ENCODE measurements around the gene PPP1R12B.
"Not testable (repeated sequence)": the region's sequence is repeated elsewhere in the genome, so short reads cannot be mapped to it uniquely, and the experiment has no call there.

Gene PPP1R12B

DNA sequence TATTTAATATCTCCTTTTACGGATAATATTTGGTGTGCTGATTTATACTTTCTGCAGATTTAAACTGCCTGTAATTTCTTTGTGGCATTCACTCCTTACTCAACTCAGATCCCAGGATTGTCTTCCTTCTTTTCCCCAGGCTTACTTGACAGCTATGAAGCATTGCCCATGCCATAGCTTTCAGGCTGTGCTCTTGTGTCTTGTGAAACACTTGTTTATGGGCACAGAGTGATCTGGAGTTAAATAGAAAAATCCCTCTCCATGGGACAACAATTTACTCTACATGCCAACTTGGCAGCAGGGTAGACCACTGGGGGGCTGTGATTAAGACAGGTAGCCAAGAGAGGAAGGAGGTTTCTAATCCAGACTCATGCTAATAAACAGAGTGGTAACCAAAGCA, 57.4 kb downstream of the PPP1R12B start:
- ChIA-PET CTCF (no interaction called here), POLR2A (no interaction called here)
- no peak for DNase-seq (ENCODE audit: extremely low spot score)
- TF ChIP-seq, protein P1, sequence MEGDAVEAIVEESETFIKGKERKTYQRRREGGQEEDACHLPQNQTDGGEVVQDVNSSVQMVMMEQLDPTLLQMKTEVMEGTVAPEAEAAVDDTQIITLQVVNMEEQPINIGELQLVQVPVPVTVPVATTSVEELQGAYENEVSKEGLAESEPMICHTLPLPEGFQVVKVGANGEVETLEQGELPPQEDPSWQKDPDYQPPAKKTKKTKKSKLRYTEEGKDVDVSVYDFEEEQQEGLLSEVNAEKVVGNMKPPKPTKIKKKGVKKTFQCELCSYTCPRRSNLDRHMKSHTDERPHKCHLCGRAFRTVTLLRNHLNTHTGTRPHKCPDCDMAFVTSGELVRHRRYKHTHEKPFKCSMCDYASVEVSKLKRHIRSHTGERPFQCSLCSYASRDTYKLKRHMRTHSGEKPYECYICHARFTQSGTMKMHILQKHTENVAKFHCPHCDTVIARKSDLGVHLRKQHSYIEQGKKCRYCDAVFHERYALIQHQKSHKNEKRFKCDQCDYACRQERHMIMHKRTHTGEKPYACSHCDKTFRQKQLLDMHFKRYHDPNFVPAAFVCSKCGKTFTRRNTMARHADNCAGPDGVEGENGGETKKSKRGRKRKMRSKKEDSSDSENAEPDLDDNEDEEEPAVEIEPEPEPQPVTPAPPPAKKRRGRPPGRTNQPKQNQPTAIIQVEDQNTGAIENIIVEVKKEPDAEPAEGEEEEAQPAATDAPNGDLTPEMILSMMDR (IDR thresholded peaks at IDR 0.05; ENCODE audit: control extremely low read depth, extremely low read depth, low read depth, missing control alignments): no peak

- POLR2A ChIA-PET; CTCF ChIA-PET; DNase-seq (ENCODE audit: extremely low spot score): not testable (repeated sequence)
Observed at GRCh38 chr1:202406896-202407295, 58.4 kb downstream of the PPP1R12B start.

DNA sequence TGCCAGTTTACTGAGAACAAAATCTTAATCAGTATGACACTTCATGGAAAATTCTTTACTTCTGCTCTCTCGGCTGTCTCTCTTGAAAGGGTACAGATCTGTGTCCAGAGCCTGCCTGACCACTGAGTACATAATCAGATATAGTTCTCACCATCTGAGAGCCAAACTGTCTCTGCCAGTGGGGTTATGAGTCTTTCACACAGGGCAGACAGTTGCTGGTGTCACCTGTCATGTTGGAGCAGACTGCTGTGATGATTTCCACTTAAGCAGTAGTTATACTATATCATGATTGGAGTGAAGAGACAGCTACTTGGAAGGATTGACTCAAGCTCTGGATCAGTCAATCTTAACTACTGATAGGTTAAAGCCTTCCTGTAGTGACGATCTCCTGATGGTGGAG, 58.9 kb downstream of the PPP1R12B start:
- POLR2A ChIA-PET; DNase-seq (ENCODE audit: extremely low spot score); CTCF ChIA-PET: not testable (repeated sequence)

- DNase-seq (ENCODE audit: extremely low spot score); CTCF ChIA-PET; POLR2A ChIA-PET: not testable (repeated sequence)
Observed at GRCh38 chr1:202410251-202410650, 61.8 kb downstream of the PPP1R12B start.

GRCh38 chr1:202410854-202411357, 62.4 kb downstream of the PPP1R12B start:
- DNase-seq (ENCODE audit: extremely low spot score); CTCF ChIA-PET; POLR2A ChIA-PET: not testable (repeated sequence)

DNA sequence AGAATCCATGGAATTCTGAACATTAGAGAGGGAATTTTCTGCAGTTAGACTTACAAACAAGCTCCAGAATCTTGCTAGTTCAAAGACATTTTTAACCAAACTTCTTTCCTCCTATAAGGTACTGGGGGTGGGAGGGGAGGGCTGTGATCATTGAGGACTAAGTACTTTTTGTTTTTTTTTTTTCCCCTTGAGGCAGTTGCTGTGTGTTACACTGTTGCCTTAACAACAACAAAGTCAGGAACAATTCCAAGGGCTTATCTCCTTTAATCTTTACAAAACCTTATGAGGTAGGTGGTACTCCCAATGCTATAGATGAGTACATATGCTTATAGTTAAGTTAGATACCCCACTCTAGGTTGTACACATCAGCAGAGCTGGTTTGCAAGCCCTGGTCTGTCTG, 62.9 kb downstream of the PPP1R12B start:
- TF ChIP-seq, protein P1 (IDR thresholded peaks at IDR 0.05; ENCODE audit: control extremely low read depth, extremely low read depth, low read depth, missing control alignments): no peak
- ChIA-PET POLR2A (no interaction called here), CTCF (no interaction called here)
- no peak for DNase-seq (ENCODE audit: extremely low spot score)

- CTCF ChIA-PET: not testable (repeated sequence)
Observed at GRCh38 chr1:202412421-202412820, 63.9 kb downstream of the PPP1R12B start.

GRCh38 chr1:202416641-202417040, 68.1 kb downstream of the PPP1R12B start:
- DNase-seq (ENCODE audit: extremely low spot score): no peak
- TF ChIP-seq, protein P1 (IDR thresholded peaks at IDR 0.05; ENCODE audit: control extremely low read depth, extremely low read depth, low read depth, missing control alignments): no peak
- ChIA-PET POLR2A (no interaction called here), CTCF (no interaction called here)

More at GRCh38 chr1:202412421-202412820, 63.9 kb downstream of the PPP1R12B start:
- POLR2A ChIA-PET; DNase-seq (ENCODE audit: extremely low spot score): not testable (repeated sequence)

GRCh38 chr1:202417141-202417540, 68.6 kb downstream of the PPP1R12B start:
- POLR2A ChIA-PET; DNase-seq (ENCODE audit: extremely low spot score); CTCF ChIA-PET: not testable (repeated sequence)

DNA sequence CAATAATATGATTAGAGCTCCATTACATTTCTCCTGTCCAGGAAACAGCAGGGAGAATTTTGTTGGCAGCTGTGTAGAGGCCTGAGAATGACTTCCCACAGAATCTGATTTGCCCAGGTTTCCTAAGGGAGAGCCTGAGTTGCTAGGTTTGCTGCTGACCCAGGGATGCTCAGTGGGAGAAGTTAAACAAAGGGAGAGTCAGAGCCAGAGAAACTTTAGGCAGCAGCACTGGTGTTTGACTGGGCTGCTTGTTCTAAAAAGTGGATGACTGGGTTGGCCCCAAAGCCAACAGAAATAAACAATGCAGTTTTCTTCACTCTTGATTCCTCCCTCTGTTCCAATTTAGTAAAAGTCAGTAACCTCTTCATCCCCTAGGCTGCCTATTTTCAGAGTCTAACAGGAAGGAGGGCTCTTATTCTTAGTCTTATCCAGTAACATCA, 69.3 kb downstream of the PPP1R12B start:
- CTCF ChIA-PET; POLR2A ChIA-PET; DNase-seq (ENCODE audit: extremely low spot score): not testable (repeated sequence)

DNA sequence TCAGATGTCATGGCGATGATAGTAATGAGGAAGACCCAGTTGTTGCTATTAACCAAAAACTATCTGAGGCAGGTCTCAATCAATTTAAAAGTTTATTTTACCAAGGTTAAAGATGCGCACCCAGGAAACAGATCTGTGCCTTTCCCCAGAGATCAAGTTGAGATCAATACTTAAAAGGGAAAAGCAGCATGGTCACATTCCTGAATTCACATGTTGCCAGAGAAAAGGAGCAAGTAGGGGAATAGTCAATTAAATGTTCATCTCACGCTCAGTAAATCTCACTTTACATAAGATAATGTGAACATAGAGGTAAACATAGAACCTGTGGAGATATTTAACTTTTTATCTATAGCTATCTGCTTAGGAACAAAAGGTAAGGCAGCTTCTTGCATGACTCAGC, 71.2 kb downstream of the PPP1R12B start:
- POLR2A ChIA-PET: not testable (repeated sequence)

DNA sequence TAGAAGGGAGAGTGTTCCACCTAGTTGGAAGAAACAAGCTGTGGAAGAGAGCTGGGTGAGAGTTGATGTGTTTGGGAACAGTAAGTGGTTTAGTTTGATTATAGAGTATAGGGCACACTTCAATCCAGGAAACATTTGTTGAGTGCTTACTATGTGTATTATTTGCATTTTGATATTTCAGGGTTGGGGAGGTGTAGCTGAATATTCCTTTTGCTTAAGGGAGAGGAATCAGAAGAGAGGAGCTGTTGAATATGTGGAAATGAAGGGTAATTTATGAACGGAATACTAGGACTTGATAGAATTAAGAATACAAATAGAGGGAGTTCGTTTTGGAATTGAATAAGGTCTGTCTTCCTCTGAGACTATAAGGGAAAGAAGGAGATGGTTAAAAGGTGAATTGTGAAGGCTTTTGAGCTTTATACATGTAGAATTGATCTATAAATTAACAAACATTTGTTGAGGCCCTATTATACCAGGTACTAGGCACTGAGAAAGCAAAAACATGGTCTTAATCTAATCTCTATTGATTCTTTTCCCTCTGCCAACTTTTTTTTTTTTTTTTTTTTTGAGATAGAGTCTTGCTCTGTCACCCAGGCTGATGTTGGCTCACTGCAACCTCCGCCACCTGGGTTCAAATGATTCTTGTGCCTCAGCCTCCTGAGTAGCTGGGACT, 72.1 kb downstream of the PPP1R12B start:
- CTCF ChIA-PET; DNase-seq (ENCODE audit: extremely low spot score); POLR2A ChIA-PET: not testable (repeated sequence)

More for the DNA sequence above, 71.2 kb downstream of the PPP1R12B start:
- DNase-seq (ENCODE audit: extremely low spot score); CTCF ChIA-PET: not testable (repeated sequence)

- POLR2A ChIA-PET; DNase-seq (ENCODE audit: extremely low spot score); CTCF ChIA-PET: not testable (repeated sequence)
Observed at GRCh38 chr1:202422709-202423108, 74.2 kb downstream of the PPP1R12B start.

GRCh38 chr1:202424260-202424659, 75.8 kb downstream of the PPP1R12B start:
- CTCF ChIA-PET; POLR2A ChIA-PET; DNase-seq (ENCODE audit: extremely low spot score): not testable (repeated sequence)

- DNase-seq (ENCODE audit: extremely low spot score); POLR2A ChIA-PET; CTCF ChIA-PET: not testable (repeated sequence)
Observed at GRCh38 chr1:202430111-202430510, 81.6 kb downstream of the PPP1R12B start.
